SH-SY5Y (cell line): Measurements from ENCODE around the gene MAP2.

Source experiments
- GATA2 ChIP-seq: IDR thresholded peaks from 2 replicates; pipeline ENCODE4 v1.6.1; 2011; ENCODE audit warnings: mild to moderate bottlenecking, low read depth, low read length
- GATA3 ChIP-seq: IDR thresholded peaks from 2 replicates; pipeline ENCODE4 v1.6.1; 2011; ENCODE audit warnings: low read depth, mild to moderate bottlenecking, low read length, moderate library complexity

GRCh38 chr2:209549589-209549988, 125.7 kb downstream of the MAP2 start:
- TF ChIP-seq GATA2 (no peak), GATA3 (no peak)
